Measurements from ENCODE around the gene GALK2. TPM values are rescaled to one million over a fixed set of nuclear protein-coding genes. Genes with fewer than 3 reads are reported as not detected.

The GALK2 gene
- total RNA-seq, 1 donor from 2014 or later = 21.3 TPM

DNA sequence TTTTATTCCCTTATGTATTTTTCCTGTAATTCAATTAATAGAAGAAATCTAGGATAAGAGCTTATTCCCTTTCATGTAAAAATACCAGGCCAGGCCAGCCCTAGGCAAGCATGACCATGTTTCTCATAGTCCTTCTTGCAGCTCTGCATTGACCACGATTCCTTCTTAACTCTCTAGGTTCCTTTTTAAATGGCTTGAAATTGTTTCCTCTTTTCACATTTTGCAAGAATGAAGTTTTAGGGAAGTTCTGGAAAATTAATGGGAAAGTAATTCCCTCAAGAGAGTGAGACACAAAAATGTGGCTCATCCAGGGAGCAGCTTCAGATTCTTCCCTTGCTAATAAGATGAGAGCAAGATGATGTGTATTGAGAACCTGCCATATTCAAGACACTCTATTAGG is 136.5 kb downstream of the GALK2 start:
- H3K36me3 Mint-ChIP-seq (ENCODE audit: low read depth) = peaks cover 15% of the 10 kb centered on the region
- H3K9me3 Mint-ChIP-seq = peaks cover 3% of the 10 kb centered on the region
- TF ChIP-seq, protein P1, sequence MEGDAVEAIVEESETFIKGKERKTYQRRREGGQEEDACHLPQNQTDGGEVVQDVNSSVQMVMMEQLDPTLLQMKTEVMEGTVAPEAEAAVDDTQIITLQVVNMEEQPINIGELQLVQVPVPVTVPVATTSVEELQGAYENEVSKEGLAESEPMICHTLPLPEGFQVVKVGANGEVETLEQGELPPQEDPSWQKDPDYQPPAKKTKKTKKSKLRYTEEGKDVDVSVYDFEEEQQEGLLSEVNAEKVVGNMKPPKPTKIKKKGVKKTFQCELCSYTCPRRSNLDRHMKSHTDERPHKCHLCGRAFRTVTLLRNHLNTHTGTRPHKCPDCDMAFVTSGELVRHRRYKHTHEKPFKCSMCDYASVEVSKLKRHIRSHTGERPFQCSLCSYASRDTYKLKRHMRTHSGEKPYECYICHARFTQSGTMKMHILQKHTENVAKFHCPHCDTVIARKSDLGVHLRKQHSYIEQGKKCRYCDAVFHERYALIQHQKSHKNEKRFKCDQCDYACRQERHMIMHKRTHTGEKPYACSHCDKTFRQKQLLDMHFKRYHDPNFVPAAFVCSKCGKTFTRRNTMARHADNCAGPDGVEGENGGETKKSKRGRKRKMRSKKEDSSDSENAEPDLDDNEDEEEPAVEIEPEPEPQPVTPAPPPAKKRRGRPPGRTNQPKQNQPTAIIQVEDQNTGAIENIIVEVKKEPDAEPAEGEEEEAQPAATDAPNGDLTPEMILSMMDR (conservative IDR thresholded peaks at IDR 0.05) = no peak
- no peak for DNase-seq (ENCODE audit: low read depth, low spot score)
- no peak overlapping the region for H3K27ac Mint-ChIP-seq (ENCODE audit: unreplicated experiment)
- no peaks in the 10 kb centered on the region for H3K4me1 Mint-ChIP-seq
- H3K27me3 Mint-ChIP-seq (ENCODE audit: low read depth) = no peaks in the 10 kb centered on the region
- H3K4me3 Mint-ChIP-seq = no peak overlapping the region

DNA sequence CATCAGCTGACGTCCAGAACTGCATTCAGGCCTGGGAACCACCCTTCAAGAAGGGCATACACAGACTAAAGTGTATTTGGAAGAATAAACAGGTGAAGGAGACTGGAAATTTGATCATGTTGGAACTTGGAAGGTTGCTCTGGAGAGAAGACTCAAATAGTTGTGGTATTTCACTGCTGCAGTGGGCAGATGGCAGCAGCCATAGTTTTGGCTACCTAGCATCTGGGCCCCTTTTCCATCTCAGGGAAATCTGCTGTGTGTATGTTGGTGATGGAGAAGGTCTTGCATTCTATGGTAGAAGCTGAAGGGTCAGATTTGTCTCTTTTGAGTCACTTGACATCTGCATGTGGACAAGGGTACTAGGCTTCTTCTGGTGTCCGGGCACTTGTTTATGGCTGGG is 138.6 kb downstream of the GALK2 start:
- Mint-ChIP-seq H3K36me3 (ENCODE audit: low read depth) (peaks cover 9% of the 10 kb centered on the region), H3K4me3 (no peak overlapping the region), H3K27me3 (ENCODE audit: low read depth) (no peaks in the 10 kb centered on the region), H3K9me3 (peaks cover 4% of the 10 kb centered on the region), H3K4me1 (no peaks in the 10 kb centered on the region), H3K27ac (ENCODE audit: unreplicated experiment) (no peak overlapping the region)
- DNase-seq (ENCODE audit: low read depth, low spot score) = no peak
- TF ChIP-seq, protein P1 (conservative IDR thresholded peaks at IDR 0.05) = no peak

DNA sequence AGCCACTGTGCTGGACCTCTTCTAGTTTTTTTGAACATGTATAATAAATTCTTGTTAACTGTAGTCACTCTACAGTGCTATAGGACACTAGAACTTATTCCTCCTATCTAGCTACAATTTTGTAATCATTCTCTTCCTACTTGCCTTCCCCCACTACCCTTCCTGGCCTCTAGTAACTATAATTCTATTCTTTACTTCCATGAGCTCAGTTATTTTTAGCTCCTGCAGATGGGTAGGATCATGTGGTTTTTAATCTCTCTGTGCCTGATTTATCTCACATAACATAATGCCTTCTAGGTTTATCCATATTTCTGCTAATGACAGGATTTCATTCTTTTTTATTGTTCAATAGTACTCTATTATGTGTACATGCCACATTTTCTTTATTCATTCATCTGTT is 139.8 kb downstream of the GALK2 start:
- peaks cover 4% of the 10 kb centered on the region for H3K9me3 Mint-ChIP-seq
- TF ChIP-seq, protein P1 (conservative IDR thresholded peaks at IDR 0.05) = no peak
- no peak overlapping the region for H3K27ac Mint-ChIP-seq (ENCODE audit: unreplicated experiment)
- peaks cover 4% of the 10 kb centered on the region for H3K36me3 Mint-ChIP-seq (ENCODE audit: low read depth)
- no peak for DNase-seq (ENCODE audit: low read depth, low spot score)
- H3K4me1 Mint-ChIP-seq = no peaks in the 10 kb centered on the region
- no peak overlapping the region for H3K4me3 Mint-ChIP-seq
- H3K27me3 Mint-ChIP-seq (ENCODE audit: low read depth) = no peaks in the 10 kb centered on the region

DNA sequence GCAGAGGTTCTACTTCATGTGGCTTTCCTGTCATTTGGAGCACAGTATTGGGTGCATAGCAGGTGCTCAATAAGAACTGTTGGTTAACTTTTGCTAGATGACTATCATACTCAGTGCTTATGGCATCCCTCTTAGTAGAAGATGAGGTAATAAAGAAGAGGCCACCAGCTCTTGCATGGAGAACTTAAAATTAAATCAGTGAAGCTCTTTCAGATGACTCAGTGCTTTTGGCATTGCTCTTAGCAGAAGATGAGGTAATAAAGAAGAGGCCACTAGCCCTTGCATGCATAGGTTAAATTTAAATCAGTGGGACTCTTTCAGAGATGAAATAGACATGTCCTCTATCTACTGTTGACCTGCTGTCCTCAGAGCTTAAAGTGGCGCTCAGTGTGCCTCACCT is 143.6 kb downstream of the GALK2 start:
- Mint-ChIP-seq H3K4me3 (no peak overlapping the region), H3K27me3 (ENCODE audit: low read depth) (no peaks in the 10 kb centered on the region), H3K4me1 (no peaks in the 10 kb centered on the region), H3K9me3 (peaks cover 4% of the 10 kb centered on the region), H3K36me3 (ENCODE audit: low read depth) (peaks cover 10% of the 10 kb centered on the region), H3K27ac (ENCODE audit: unreplicated experiment) (no peak overlapping the region)
- no peak for DNase-seq (ENCODE audit: low read depth, low spot score)
- TF ChIP-seq, protein P1 (conservative IDR thresholded peaks at IDR 0.05) = no peak

DNA sequence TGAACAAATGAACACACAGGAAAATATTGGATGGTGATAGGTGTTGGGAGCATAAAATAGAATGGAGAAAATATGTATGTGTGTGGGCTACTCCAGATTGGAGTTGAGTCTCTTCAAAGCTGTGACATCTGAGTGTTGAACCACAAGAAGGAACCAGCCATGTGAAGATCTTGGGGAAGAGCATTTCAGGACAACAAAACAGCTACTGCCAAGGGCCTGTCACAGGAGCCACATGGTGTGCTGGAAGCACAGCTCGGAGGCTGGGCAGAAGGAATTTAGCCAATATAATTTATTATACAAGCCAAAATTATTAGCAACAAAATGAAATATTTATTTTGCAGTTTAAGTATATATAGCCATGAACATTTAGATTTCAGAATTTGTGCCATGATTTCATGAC is 144.7 kb downstream of the GALK2 start:
- Mint-ChIP-seq H3K4me3 (no peak overlapping the region), H3K4me1 (no peaks in the 10 kb centered on the region), H3K27me3 (ENCODE audit: low read depth) (no peaks in the 10 kb centered on the region), H3K9me3 (peaks cover 4% of the 10 kb centered on the region), H3K36me3 (ENCODE audit: low read depth) (peaks cover 10% of the 10 kb centered on the region), H3K27ac (ENCODE audit: unreplicated experiment) (no peak overlapping the region)
- TF ChIP-seq, protein P1 (conservative IDR thresholded peaks at IDR 0.05) = no peak
- no peak for DNase-seq (ENCODE audit: low read depth, low spot score)

DNA sequence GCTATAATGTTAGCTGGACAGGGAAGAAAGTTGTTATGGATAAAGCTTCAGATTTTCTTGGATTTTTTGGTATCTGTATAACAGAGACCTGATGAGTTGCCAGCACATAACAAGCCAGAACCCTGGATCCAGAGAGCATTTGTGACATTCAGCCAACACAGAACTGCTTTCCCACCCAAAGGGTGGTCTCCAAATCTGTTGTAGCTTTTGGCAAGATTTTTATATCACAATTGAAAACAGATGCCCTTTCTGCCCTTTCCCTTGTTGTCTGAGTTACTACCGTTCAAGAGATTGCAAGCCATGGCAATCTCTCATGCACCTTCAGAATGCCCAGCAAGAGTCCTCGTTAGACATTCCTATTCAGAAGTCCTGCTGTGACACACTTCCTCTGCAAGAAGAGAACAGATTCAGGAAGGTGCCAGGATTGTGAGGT is 145.4 kb downstream of the GALK2 start:
- Mint-ChIP-seq H3K27ac (ENCODE audit: unreplicated experiment) (no peak overlapping the region), H3K4me3 (no peak overlapping the region), H3K9me3 (peaks cover 4% of the 10 kb centered on the region), H3K27me3 (ENCODE audit: low read depth) (no peaks in the 10 kb centered on the region), H3K4me1 (no peaks in the 10 kb centered on the region), H3K36me3 (ENCODE audit: low read depth) (peaks cover 10% of the 10 kb centered on the region)
- TF ChIP-seq, protein P1 (conservative IDR thresholded peaks at IDR 0.05) = no peak
- DNase-seq (ENCODE audit: low read depth, low spot score) = no peak
